BE2C (cell line): ENCODE measurements around the gene DACT3.
"Not testable (repeated sequence)": the region's sequence is repeated elsewhere in the genome, so short reads cannot be mapped to it uniquely, and the experiment has no call there.

Source experiments
- DNase-seq: peaks from one replicate; pipeline ENCODE4 v3.0.0-alpha.2; 2020
- H3K27me3 ChIP-seq: fragments of 250-450 bp; sonication (Bioruptor Pico); 2 replicates; pipeline ENCODE4 v1.5.1; 2020; ENCODE audit warnings: mild to moderate bottlenecking
- H3K36me3 ChIP-seq: fragments of 250-450 bp; sonication (Bioruptor Pico); 2 replicates; pipeline ENCODE4 v1.5.1; 2020; ENCODE audit warnings: mild to moderate bottlenecking
- H3K4me1 ChIP-seq: fragments of 250-450 bp; sonication (Bioruptor Pico); 2 replicates; pipeline ENCODE4 v1.5.1; 2020
- H3K4me3 ChIP-seq: 2 replicates; pipeline ENCODE4 v1.5.1; 2011; ENCODE audit warnings: low read depth, low read length
- H3K9me3 ChIP-seq: fragments of 250-450 bp; sonication (Bioruptor Pico); 2 replicates; pipeline ENCODE4 v1.5.1; 2020
- CTCF ChIP-seq: IDR thresholded peaks from 2 replicates; pipeline ENCODE4 v1.5.1; 2012; ENCODE audit warnings: mild to moderate bottlenecking, low read depth, low read length

Gene DACT3

GRCh38 chr19:46634045-46634655 lies 26.8 kb downstream of the DACT3 start:
- no peaks in the 10 kb centered on the region for H3K9me3 ChIP-seq
- H3K4me3 ChIP-seq: peak overlapping the region; percentile 48
- H3K4me1 ChIP-seq: peaks cover 33% of the 10 kb centered on the region
- H3K36me3 ChIP-seq: no peaks in the 10 kb centered on the region
- no peaks in the 10 kb centered on the region for H3K27me3 ChIP-seq
- peak; percentile 89 for DNase-seq
- TF ChIP-seq CTCF: no peak

GRCh38 chr19:46633130-46633529 lies 27.9 kb downstream of the DACT3 start:
- Histone ChIP-seq H3K9me3 (no peaks in the 10 kb centered on the region), H3K27me3 (no peaks in the 10 kb centered on the region), H3K4me3 (no peak overlapping the region), H3K4me1 (peaks cover 35% of the 10 kb centered on the region), H3K36me3 (no peaks in the 10 kb centered on the region)
- no peak for TF ChIP-seq CTCF
- no peak for DNase-seq

- Histone ChIP-seq H3K4me3 (no peak overlapping the region), H3K9me3 (no peaks in the 10 kb centered on the region), H3K36me3 (no peaks in the 10 kb centered on the region), H3K4me1 (peaks cover 40% of the 10 kb centered on the region), H3K27me3 (no peaks in the 10 kb centered on the region)
- peak; percentile 43 for DNase-seq
- no peak for TF ChIP-seq CTCF
These were observed 29.5 kb downstream of the DACT3 start for GRCh38 chr19:46631481-46631880.

- DNase-seq: peak; percentile 79
- no peak overlapping the region for H3K4me3 ChIP-seq
- H3K4me1 ChIP-seq: peaks cover 47% of the 10 kb centered on the region
- no peak for TF ChIP-seq CTCF
- no peaks in the 10 kb centered on the region for H3K36me3 ChIP-seq
- no peaks in the 10 kb centered on the region for H3K9me3 ChIP-seq
- H3K27me3 ChIP-seq: no peaks in the 10 kb centered on the region
These were observed 30.3 kb downstream of the DACT3 start for GRCh38 chr19:46630586-46631205.

- H3K27me3 ChIP-seq: no peaks in the 10 kb centered on the region
These were observed 31.4 kb downstream of the DACT3 start for GRCh38 chr19:46629546-46630025.

GRCh38 chr19:46628970-46629369 lies 32.0 kb downstream of the DACT3 start:
- H3K27me3 ChIP-seq, H3K9me3 ChIP-seq, H3K4me3 ChIP-seq, H3K36me3 ChIP-seq, DNase-seq: not testable (repeated sequence)
- peaks cover 46% of the 10 kb centered on the region for H3K4me1 ChIP-seq

More at GRCh38 chr19:46629546-46630025, 31.4 kb downstream of the DACT3 start:
- Histone ChIP-seq H3K4me3 (no peak overlapping the region), H3K4me1 (peaks cover 48% of the 10 kb centered on the region), H3K9me3 (no peaks in the 10 kb centered on the region), H3K36me3 (no peaks in the 10 kb centered on the region)
- TF ChIP-seq CTCF: no peak
- peak; percentile 86 for DNase-seq
